Measurements from ENCODE around the gene TECPR1. TPM values are rescaled to one million over a fixed set of nuclear protein-coding genes. Genes with fewer than 3 reads are reported as not detected.
A peak's percentile ranks its signal among the peaks of the same experiment; 100 is the strongest.

TECPR1 gene
- total RNA-seq, 4 donors from 2014 or later, result 16.0 to 59.6 (median 33.9) TPM

- Histone ChIP-seq H3K27ac (peak overlapping the region; percentile 96 to 100 (median 99)), H3K27me3 (no peaks in the 10 kb centered on the region), H3K4me1 (peaks cover 62 to 64% of the 10 kb centered on the region in 2 donors), H3K36me3 (no peaks in the 10 kb centered on the region), H3K9me3 (no peaks in the 10 kb centered on the region), H3K4me3 (peak overlapping the region; percentile 84 to 98 (median 92))
- ATAC-seq (peak; percentile 36 to 37), DNase-seq (peak; percentile 94 to 97)
- TF ChIP-seq CTCF (IDR thresholded peaks at IDR 0.05 in 4 of 5, conservative IDR thresholded peaks at IDR 0.05 in 1 of 5) (peak in 2 of 5 experiments; percentile 20 to 31), POLR2A (IDR thresholded peaks at IDR 0.05) (peak; percentile 87 to 89)
- in situ Hi-C loops (cut with MboI; ENCODE audit: low sequenced_read_pairs in 4 of 4) (loop anchor here in 1 of 4 donors (10.0 kb wide), 1 partner anchor 110 kb away; no protein-coding TSS in a partner anchor), intact Hi-C loops (cut with DNase I; ENCODE audit: low total_unique reads) (loop anchor here (1.0 to 10.0 kb wide), 4 partner anchors 107 to 590 kb away; partner anchors contain the start of genes BAIAP2L1, TMEM130 and TRRAP)
These were observed 32.5 kb upstream of the TECPR1 start for GRCh38 chr7:98284335-98285036.

GRCh38 chr7:98283887-98284222 is 31.8 kb upstream of the TECPR1 start:
- DNase-seq (no peak), ATAC-seq (no peak)
- TF ChIP-seq CTCF (IDR thresholded peaks at IDR 0.05 in 4 of 5, conservative IDR thresholded peaks at IDR 0.05 in 1 of 5) (no peak), POLR2A (IDR thresholded peaks at IDR 0.05) (no peak)
- Histone ChIP-seq H3K4me1 (peaks cover 56 to 58% of the 10 kb centered on the region in 2 donors), H3K27ac (peak overlapping the region; percentile 96 to 100 (median 99)), H3K27me3 (no peaks in the 10 kb centered on the region), H3K36me3 (no peaks in the 10 kb centered on the region), H3K9me3 (no peaks in the 10 kb centered on the region), H3K4me3 (peak overlapping the region; percentile 84 to 98 (median 92))
- in situ Hi-C loops (cut with MboI; ENCODE audit: low sequenced_read_pairs in 4 of 4) (loop anchor here in 1 of 4 donors (10.0 kb wide), 1 partner anchor 109 kb away; no protein-coding TSS in a partner anchor), intact Hi-C loops (cut with DNase I; ENCODE audit: low total_unique reads) (loop anchor here (1.0 to 10.0 kb wide), 3 partner anchors 107 to 591 kb away; partner anchors contain the start of genes BAIAP2L1, TMEM130 and TRRAP)

GRCh38 chr7:98283127-98283886 is 31.3 kb upstream of the TECPR1 start:
- H3K4me1 ChIP-seq, result peaks cover 51 to 52% of the 10 kb centered on the region in 2 donors
- ATAC-seq (peak; percentile 26 to 27), DNase-seq (peak; percentile 84 to 86)
- no peaks in the 10 kb centered on the region for H3K36me3 ChIP-seq
- TF ChIP-seq CTCF (IDR thresholded peaks at IDR 0.05 in 4 of 5, conservative IDR thresholded peaks at IDR 0.05 in 1 of 5), result no peak
- peak; percentile 85 to 86 for TF ChIP-seq POLR2A (IDR thresholded peaks at IDR 0.05)
- H3K27me3 ChIP-seq, result no peaks in the 10 kb centered on the region
- intact Hi-C loops (cut with DNase I; ENCODE audit: low total_unique reads), result loop anchor here (5.0 to 10.0 kb wide), 2 partner anchors 119 to 591 kb away; partner anchors contain the start of genes BAIAP2L1, TMEM130 and TRRAP
- peak overlapping the region; percentile 84 to 98 (median 92) for H3K4me3 ChIP-seq
- in situ Hi-C loops (cut with MboI; ENCODE audit: low sequenced_read_pairs in 4 of 4), result loop anchor here in 1 of 4 donors (10.0 kb wide), 1 partner anchor 109 kb away; no protein-coding TSS in a partner anchor
- no peaks in the 10 kb centered on the region for H3K9me3 ChIP-seq
- H3K27ac ChIP-seq, result peak overlapping the region; percentile 96 to 100 (median 99)

- in situ Hi-C loops (cut with MboI; ENCODE audit: low sequenced_read_pairs in 4 of 4), result loop anchor here in 1 of 4 donors (10.0 kb wide), 1 partner anchor 108 kb away; no protein-coding TSS in a partner anchor
- intact Hi-C loops (cut with DNase I; ENCODE audit: low total_unique reads), result loop anchor here (5.0 to 10.0 kb wide), 2 partner anchors 120 to 592 kb away; partner anchors contain the start of genes BAIAP2L1, TMEM130 and TRRAP
- H3K36me3 ChIP-seq, result no peaks in the 10 kb centered on the region
These were observed 30.7 kb upstream of the TECPR1 start for GRCh38 chr7:98282703-98283102.

More at GRCh38 chr7:98282703-98283102, 30.7 kb upstream of the TECPR1 start:
- Histone ChIP-seq H3K27ac (peak overlapping the region; percentile 96 to 100 (median 99)), H3K27me3 (no peaks in the 10 kb centered on the region), H3K9me3 (no peaks in the 10 kb centered on the region), H3K4me3 (peak overlapping the region; percentile 84 to 98 (median 92)), H3K4me1 (peaks cover 45 to 46% of the 10 kb centered on the region in 2 donors)
- ATAC-seq, result no peak
- no peak for TF ChIP-seq CTCF (IDR thresholded peaks at IDR 0.05 in 4 of 5, conservative IDR thresholded peaks at IDR 0.05 in 1 of 5)
- no peak for TF ChIP-seq POLR2A (IDR thresholded peaks at IDR 0.05)
- DNase-seq, result no peak
